Airway epithelial cell (primary cell): ENCODE measurements around the gene XRCC1. TPM values are rescaled to one million over a fixed set of nuclear protein-coding genes. Genes with fewer than 3 reads are reported as not detected.

ENCODE experiments used
- total RNA-seq: library from RNA; depleted of rRNA; stranded (reverse); fragments of >200 nt; gene quantifications from 2 replicates; pipeline ENCODE4 v1.2.3, GENCODE V29; 2015

The XRCC1 gene
- total RNA-seq = 23.2 and 28.4 TPM in 2 replicates

DNA sequence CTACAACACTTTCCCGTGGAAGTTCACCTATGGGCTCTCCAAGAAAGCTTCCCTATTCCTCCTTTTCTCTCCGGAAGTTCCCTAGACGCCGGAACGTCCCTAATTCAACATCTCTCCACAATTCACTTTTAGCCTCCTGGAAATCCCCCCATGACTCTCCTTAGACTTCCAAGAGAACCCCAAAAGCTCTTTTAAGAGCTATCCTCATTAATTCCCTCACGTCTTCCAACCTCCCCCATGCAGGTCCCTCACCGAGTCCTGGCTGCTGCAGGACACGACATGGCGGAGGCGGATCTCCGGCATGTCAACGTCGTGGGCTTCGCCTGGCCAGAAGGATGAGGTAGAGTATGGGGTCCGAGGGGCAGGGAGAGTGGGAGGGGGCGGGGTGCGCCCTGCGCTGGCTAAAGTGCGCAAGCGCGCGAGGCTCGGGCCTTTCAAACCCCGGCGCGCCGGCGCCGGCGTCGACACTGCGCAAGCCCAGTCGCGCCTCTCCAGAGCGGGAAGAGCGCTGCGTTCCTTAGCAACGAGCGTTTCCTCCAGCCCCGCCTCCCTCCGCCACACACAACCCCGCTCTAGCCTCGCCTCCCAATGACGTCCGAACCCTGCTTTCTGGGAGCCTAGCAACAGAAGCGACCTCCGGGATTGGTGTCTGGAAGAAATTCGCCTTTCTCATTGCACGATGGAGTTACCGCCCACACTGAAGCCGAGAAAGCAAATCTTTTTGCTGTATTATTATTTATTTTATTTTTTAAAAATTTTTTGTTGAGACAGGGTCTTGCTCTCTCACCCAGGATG is at the start of gene XRCC1, which contains the start of gene PINLYP:
XRCC1 (minus strand) TSS at position 372 of the 795 bp plus-strand sequence; CDS start at position 303, 69 bp downstream.
PINLYP (plus strand) TSS at position 646 of the 795 bp plus-strand sequence. CDS start 1,391 bp downstream, outside the sequence.

DNA sequence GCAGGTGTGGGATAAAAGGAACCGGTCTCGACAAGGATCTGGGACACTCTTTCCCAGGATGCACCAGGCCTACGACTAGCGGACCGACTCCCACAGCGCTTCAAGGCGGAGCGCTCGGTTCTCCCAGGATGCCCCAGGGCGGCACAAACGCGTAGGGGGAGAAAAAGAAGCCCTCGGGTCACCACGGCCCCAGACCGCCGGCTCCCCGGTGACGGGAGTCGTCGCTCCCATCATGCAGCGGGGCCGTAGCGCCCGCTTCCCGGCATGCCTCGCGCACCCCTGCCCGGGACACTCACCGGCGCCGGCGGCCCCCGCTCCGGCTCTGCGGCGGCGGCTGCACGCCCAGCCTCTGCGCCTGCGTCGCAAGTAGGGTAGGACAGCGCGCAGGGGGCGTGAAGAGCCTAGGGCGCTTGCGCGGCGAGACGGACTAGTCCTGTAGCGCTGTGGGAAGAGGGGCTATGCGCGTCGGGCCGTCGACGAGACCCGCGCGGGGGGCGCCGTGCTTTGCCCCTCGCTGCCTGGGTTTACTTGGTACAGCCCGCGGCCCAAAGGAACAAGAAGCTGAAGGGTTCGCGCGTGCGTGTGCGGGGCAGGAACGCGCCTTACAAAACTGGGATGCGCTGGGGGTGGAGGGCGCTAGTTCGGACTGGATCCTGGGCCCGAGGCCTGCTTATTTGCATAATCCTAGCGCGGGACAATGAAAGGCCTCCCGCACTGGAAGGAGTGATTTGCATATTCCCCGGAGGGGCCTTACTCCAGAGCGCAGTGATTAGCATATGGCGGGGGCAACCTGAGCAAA is 44.1 kb upstream of the XRCC1 start, which contains the start of gene ZNF428:
ZNF428 (minus strand) TSS at position 368 of the 799 bp plus-strand sequence. CDS start 5,325 bp downstream, outside the sequence.

GRCh38 chr19:43611788-43612187 is 36.5 kb upstream of the XRCC1 start, which contains the start of gene SRRM5:
Gene SRRM5, plus strand, starts transcription at chr19:43612088. Its CDS starts 34 bp downstream, at chr19:43612122.

GRCh38 chr19:43595999-43596841 is 20.9 kb upstream of the XRCC1 start, which contains the start of the genes IRGQ and ZNF576:
Gene IRGQ, minus strand, starts transcription at chr19:43596134. Its CDS starts 796 bp downstream, at chr19:43595338.
Gene ZNF576, plus strand, starts transcription at chr19:43596595. Its CDS starts 514 bp downstream, at chr19:43597109.

DNA sequence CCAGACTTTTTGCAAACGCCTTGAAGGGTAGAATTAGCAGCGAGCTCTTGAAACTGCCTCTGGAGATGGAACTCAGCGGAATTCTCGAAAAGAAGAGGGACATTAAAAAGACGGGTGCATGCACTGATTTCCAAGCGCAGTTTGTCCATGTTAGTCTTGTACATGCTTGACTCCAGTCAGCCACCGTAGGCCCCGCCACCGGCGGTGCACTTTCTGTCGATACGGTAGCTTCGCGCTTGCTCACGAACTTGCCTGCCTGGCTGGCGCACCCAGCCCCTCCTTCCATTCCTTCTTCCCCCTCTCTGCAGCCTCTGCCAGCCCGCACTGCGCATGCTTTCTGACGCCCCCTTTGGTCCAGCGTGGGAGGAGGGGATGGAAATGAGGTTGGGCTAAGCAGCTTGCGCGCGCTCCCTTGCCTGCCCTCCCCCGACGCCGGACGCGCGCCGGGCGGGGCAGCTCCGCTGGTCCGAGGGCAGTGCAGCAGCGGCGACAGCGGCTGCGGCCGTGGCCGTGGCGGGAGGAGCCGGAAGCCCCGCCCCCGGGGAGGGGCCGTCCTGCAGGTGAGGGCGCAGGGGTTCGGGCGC is 42.3 kb downstream of the XRCC1 start, which contains the start of gene ZNF575:
ZNF575 (plus strand) TSS at position 227 of the 584 bp plus-strand sequence. CDS start 1,235 bp downstream, outside the sequence.

GRCh38 chr19:43526884-43527859 is 48.2 kb downstream of the XRCC1 start, which contains the start of gene ETHE1:
Gene ETHE1, minus strand, starts transcription at chr19:43527201. Its CDS starts 24 bp downstream, at chr19:43527177.

GRCh38 chr19:43504426-43505185 is 70.7 kb downstream of the XRCC1 start, which contains the start of gene PHLDB3:
Gene PHLDB3, minus strand, starts transcription at chr19:43504746. Its CDS starts 628 bp downstream, at chr19:43504118.

Other genes with a start within 250 kb of the XRCC1 start
- 0.09 and 0.14 TPM in 2 replicates for gene CD177, start 221.8 kb downstream of the XRCC1 start, total RNA-seq
- gene TEX101, start 160.6 kb downstream of the XRCC1 start, total RNA-seq = not detected in 2 replicates
- 288 and 344 TPM in 2 replicates for gene LYPD3, start 109.9 kb downstream of the XRCC1 start, total RNA-seq
- gene PHLDB3, start 70.8 kb downstream of the XRCC1 start, total RNA-seq = 41.0 and 48.2 TPM in 2 replicates
- 138 and 170 TPM in 2 replicates for gene ETHE1, start 48.3 kb downstream of the XRCC1 start, total RNA-seq
- 0.28 TPM in 1 of 2 replicates, not detected in the other for gene ZNF575, start 42.3 kb downstream of the XRCC1 start, total RNA-seq
- gene PINLYP, start 274 bp upstream of the XRCC1 start, total RNA-seq = 0.98 and 7.4 TPM in 2 replicates
- 16.9 and 23.2 TPM in 2 replicates for gene IRGQ, start 20.6 kb upstream of the XRCC1 start, total RNA-seq
- 10.9 and 12.2 TPM in 2 replicates for gene ZNF576, start 21.1 kb upstream of the XRCC1 start, total RNA-seq
- gene SRRM5, start 36.6 kb upstream of the XRCC1 start, total RNA-seq = not detected in 2 replicates
- 20.9 and 21.7 TPM in 2 replicates for gene ZNF428, start 44.1 kb upstream of the XRCC1 start, total RNA-seq
- gene CADM4, start 64.3 kb upstream of the XRCC1 start, total RNA-seq = 13.9 and 18.8 TPM in 2 replicates
- 60.3 and 68.0 TPM in 2 replicates for gene PLAUR, start 94.6 kb upstream of the XRCC1 start, total RNA-seq
- gene IRGC, start 140.5 kb upstream of the XRCC1 start, total RNA-seq = not detected in 2 replicates
- gene SMG9, start 179.4 kb upstream of the XRCC1 start, total RNA-seq = 11.8 and 13.7 TPM in 2 replicates
- gene KCNN4, start 205.4 kb upstream of the XRCC1 start, total RNA-seq = 11.5 and 12.9 TPM in 2 replicates
- 3.1 and 6.5 TPM in 2 replicates for gene LYPD5, start 226.9 kb upstream of the XRCC1 start, total RNA-seq